KG1 (cell line): ENCODE measurements around the gene REPIN1.

Experiments
- DNase-seq: peaks from one replicate; lab custom pipeline; 2025; lab: John Stamatoyannopoulos, UW

The REPIN1 gene

GRCh38 chr7:150360363-150361058, 8.1 kb upstream of the REPIN1 start:
- no peak for DNase-seq

GRCh38 chr7:150361402-150361801, 7.2 kb upstream of the REPIN1 start:
- DNase-seq: no peak

DNA sequence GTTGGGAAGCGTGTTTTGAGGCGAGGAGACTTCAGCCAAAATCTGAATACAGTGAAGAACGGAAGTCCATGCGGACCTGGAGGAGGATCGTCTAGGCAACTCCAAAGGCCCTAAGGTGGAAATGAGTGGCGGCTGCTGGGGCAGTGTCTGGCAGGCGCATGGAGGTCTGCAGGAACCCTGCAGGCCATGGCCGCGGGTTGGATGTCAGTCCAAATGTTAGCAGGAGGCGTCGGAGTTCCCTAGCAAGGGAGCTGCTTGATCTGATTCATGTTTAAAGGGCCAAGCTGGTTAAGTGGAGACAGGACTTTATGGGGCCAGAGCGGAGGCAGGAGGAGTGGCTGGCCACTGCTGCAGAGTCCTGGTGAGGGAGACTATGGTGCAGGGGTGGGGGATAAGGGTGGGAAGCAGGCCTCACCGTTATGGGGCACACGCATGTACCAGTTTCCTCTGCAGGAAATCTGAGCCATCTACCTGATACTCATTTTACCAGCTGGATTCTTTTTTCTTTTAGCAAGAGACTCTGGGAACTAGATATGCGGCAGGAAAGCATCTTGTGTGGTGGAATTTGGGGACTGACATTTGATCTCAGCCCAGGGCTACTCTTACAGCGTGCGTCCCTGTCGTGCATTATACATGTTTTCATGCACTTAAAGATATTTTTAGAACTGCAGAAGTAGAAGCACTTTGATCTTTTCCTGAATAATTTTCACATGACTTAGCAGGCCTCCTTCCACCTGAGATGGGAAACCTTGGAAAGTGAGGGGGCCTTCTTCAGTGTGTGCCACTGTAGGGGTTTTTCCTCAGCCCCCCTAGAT, 6.6 kb upstream of the REPIN1 start:
- no peak for DNase-seq

- no peak for DNase-seq
Measured at GRCh38 chr7:150363370-150363769, 5.3 kb upstream of the REPIN1 start.

DNA sequence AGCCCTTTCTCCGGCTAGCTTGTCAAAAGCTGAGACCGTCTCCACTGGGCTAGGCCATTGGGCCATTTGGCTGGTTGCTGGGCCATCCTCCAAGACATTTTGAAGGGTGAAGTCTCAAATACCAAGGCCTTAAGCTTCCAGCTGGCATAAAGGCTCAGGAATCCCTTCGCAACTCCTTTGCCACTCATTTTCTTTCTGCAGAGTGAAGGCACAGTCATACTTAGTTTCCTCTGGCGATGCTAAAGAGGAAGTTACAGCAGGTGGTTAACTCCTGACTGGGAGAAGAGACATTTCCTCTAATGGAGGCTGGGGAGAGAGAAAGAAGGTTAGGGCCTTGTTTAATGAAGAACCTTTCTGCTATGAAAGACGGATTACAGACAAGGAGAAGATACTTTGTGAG, 4.8 kb upstream of the REPIN1 start:
- no peak for DNase-seq

DNA sequence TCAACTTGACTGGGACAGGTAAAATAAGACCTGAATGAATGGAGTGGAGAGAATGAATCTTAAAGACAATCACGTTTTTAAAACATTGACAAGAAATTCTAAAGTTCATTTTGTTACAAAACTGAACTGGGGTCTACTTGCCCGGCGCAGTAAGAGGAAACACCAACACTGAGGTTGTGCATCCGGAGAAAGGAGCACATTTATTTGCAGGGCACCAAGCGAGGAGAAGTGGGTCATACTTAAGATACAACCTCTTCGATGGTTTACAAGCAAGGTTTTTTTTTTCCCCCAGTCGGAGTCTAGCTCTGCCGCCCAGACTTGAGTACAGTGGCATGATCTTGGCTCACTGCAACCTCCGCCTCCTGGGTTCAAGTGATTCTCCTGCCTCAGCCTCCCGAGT, 3.4 kb upstream of the REPIN1 start:
- no peak for DNase-seq

DNA sequence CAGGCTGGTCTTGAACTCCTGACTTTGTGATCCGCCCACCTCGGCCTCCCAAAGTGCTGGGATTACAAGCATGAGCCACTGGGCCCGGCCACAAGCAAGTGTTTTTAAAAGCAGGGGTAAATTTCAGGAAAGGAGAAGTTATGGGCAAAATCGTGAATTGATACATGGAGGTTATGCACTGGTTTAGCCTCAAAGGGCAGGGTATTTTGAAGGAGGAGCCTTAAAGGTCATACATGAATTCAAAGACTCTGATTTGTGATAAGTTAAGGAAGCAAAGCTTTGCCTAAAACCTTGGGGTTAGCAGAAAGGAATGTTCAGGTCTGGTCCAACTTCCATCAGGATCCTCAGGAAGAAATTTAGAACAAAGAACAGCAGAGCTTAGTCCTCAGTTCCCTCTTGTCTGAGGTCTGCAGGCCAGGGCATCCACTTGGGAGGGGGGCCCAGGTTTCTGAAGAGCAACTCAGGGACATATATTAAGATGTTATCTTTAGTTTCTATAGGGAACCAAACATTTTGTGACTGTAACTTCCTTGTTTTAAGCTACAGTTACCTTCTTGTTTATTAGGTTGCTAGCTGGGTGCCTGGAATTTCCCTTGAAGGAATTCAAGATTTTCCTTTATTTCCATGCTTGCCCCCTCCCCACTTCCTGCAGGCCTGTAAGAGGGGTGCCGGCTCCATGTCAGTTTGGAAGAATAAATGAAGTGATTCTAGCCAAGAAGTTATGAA, 2.8 kb upstream of the REPIN1 start:
- no peak for DNase-seq

- DNase-seq: no peak
Measured at GRCh38 chr7:150367677-150368095, 936 bp upstream of the REPIN1 start.

DNA sequence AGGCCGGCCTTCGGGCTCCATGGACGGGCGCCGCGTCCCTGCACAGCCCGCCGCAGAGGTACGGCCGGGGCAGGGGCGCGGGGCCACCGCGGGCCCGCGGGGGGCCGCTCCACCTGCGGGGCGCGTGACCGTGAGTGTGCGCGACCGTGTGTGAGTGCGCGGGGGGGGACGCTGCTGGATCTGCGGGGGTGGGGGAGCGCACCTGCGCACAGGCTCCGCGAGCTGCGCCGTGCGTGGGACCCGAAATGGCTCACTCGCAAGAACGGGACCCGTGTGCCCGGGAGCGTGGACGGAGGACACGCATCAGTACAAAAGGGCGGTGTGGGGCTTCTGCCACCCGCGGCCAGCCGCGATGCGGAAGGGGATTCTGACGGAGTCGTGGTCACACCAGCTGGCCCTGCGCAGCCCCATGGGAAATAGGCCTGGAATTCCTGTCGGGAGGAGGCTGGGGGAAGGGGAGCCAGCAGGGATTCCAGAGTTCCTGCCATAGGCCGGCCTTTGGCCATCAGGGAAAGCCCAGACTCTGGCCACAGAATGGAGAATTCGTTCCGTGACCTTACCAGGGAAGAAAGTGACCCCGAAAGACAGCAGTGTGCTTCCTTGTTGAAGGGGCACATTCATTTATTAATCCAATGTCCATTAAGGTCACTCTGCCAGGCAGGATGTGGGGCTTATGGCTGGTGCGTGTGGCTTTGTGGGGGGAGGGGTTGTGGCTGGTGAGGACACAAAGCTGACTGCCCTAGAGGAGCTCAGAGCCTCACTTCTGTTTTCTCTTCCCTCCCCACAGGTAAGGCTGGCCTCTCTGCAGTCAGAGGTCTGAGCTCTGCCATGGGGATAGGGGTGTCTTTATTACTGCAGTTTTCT, 494 bp downstream of the REPIN1 start:
- DNase-seq: no peak

DNA sequence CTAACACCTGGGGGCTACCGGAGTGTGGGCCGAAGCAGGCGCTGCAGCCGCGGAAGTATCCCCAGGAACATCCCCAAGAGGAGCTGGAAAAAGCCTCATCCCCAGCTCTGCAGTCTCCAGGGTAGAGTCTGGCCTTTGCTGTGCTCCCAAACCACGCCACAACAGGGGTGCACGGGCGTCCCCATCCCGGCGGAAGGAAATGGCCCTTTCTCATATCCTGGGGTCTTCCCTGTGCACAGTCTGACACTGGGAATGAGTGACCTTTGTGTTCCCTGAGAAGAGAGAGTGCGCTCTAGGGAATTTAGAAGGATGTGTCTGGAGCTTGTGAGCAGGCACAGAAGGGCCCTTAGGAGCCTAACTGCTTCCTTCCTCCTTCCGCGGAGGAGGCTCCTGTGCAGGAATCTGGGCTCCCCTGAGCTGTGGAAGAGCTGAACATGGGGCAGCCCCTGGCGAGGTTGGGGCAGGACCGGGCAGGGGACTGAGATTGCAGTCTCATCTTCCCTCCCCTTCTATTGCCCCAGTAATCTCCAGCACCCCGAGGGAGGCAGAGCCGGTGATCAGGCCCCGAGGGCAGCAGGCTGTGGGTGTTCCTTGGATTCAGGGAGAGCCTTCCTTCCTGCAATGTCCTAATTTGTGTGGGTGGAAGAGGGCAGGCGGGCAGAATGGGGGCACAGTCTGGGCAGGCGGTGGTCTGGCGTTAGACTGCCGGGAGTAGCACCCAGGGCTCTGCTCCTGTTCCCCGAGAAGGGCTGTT, 1.3 kb downstream of the REPIN1 start:
- DNase-seq: no peak

DNA sequence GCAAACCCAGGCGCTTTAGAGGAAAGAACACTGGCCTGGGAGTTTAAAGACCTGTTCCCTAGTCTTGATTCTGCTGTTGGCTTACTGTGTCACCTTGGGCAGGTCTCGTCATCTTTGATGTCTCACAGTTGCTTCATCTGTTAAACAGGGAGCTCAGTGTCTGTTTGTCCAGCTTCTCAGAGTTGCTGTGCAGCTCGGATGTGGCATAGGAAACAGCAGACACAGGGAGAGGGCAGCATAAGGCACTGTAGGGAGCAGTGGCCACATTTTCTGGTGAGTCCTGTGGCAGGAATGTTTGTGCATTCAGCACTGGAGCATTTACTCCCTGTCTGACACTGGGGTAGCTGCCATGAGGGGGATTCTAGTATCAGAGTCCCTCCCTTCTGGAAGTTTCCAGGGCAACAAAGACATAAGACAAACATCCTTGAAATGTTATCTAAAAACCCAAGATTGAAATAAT, 2.0 kb downstream of the REPIN1 start:
- no peak for DNase-seq

DNA sequence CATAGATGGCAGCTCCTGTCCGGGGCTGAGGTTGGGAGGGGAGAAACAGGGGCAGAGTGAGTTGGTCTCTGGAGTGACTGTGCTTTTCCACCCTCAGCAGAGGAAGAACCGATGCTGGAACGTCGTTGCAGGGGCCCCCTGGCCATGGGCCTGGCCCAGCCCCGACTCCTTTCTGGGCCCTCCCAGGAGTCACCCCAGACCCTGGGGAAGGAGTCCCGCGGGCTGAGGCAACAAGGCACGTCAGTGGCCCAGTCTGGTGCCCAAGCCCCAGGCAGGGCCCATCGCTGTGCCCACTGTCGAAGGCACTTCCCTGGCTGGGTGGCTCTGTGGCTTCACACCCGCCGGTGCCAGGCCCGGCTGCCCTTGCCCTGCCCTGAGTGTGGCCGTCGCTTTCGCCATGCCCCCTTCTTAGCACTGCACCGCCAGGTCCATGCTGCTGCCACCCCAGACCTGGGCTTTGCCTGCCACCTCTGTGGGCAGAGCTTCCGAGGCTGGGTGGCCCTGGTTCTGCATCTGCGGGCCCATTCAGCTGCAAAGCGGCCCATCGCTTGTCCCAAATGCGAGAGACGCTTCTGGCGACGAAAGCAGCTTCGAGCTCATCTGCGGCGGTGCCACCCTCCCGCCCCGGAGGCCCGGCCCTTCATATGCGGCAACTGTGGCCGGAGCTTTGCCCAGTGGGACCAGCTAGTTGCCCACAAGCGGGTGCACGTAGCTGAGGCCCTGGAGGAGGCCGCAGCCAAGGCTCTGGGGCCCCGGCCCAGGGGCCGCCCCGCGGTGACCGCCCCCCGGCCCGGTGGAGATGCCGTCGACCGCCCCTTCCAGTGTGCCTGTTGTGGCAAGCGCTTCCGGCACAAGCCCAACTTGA, 2.7 kb downstream of the REPIN1 start:
- DNase-seq: no peak

GRCh38 chr7:150371996-150372270, 3.3 kb downstream of the REPIN1 start:
- no peak for DNase-seq

DNA sequence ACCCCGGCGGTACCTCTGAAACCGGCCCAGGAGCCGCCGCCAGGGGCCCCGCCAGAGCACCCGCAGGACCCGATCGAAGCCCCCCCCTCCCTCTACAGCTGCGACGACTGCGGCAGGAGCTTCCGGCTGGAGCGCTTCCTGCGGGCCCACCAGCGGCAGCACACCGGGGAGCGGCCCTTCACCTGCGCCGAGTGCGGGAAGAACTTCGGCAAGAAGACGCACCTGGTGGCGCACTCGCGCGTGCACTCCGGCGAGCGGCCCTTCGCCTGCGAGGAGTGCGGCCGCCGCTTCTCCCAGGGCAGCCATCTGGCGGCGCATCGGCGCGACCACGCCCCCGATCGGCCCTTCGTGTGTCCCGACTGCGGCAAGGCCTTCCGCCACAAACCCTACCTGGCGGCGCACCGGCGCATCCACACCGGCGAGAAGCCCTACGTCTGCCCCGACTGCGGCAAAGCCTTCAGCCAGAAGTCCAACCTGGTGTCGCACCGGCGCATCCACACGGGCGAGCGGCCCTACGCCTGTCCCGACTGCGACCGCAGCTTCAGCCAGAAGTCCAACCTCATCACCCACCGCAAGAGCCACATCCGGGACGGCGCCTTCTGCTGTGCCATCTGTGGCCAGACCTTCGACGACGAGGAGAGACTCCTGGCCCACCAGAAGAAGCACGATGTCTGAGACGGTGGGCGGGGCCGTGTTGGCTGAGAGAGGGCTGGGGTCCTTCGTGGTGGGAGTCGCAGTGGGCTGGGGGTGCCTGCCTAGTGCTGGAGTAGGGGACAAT, 3.8 kb downstream of the REPIN1 start:
- DNase-seq: no peak

GRCh38 chr7:150373049-150373801, 4.6 kb downstream of the REPIN1 start:
- no peak for DNase-seq

DNA sequence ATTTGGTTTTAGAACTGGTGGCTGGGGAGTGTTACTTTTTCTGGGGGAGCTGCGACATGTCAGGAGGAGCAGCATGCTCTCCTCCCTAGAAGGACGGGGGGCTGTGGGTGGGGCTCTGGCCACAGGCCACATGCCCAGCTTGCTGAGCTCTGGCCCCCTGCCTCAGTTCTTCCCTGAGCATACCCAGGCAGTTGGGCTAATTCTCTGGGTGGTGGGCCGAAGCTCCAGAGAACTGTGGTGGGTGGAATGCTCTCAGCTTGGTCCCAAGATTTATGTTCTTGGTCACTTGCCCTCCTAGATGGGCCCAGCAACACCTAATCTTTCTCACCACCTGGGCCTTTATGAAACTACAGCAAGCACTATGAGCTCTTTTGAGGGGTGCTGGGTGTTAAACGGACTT, 5.4 kb downstream of the REPIN1 start:
- no peak for DNase-seq

DNA sequence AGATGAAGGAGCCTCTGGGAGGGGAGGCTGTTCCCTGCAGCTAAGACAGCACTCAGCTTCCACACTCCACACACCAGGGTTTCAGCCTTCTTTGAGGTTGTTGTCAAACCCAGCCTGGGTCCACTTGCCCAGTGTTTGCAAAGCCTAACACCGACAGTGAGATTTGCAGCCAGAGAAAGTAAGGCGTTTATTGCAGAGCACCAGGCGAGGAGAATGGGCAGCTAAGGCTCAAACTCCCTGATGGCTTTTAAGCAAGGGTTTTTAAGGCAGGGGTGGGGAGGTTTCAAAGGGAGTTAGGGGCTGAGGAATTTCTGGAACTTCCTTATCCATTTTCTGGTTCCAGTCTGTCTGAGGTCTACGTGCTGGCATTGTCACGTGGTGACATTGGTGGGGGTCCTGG, 5.8 kb downstream of the REPIN1 start:
- no peak for DNase-seq

GRCh38 chr7:150375662-150376521, 7.3 kb downstream of the REPIN1 start:
- DNase-seq: no peak
